ENCODE measurements around the gene MTIF3.

The MTIF3 gene

DNA sequence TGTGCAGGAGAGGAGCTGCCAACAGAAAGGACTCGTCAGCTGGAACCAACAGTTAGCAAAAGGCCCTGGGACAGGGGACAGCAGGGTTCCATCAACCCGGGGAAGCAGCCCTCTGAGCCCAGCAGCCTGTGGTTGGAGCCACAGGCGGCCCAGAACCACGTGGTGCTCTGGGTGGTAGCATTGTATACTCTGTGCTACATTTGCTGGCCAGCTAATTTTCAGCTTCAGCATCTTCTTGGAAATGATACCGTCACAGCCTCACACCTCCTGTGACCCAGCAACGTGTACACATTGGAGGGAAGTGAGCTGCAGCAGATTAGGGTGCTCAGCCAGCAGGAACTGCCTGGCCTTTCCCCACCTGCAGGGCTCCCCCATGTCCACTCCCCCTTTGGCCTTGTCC lies 13.1 kb upstream of the MTIF3 start:
- no peak for DNase-seq

GRCh38 chr13:27461940-27462584 lies 11.7 kb upstream of the MTIF3 start:
- no peak for DNase-seq

DNA sequence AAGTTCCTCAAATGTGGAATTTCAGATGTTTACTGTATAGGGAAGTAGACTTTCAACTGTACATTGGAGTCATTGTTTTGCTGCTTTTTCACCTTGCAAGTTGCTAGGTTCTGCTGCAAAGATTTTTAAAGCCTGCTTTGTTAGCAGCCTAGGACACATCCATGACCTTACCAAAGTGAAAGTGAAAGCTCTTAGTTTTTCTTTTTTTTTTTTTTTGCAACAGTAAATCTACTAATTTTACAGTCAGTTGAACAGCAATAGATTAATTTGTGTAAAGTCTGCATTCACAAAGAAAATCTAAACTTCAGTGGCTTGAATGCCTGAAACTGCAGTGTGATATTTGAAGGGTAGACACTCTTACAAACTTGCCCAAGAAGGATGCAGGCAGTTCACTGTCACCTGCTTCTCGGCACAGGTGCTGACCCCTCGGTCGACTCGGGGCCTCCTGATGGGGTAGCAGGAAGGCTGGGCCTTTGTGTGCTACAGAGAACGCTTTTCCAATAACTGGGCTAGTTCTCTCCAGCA lies 5.0 kb upstream of the MTIF3 start:
- DNase-seq = peak; percentile 9

GRCh38 chr13:27450921-27451471 lies 632 bp upstream of the MTIF3 start:
- DNase-seq = peak; percentile 81

DNA sequence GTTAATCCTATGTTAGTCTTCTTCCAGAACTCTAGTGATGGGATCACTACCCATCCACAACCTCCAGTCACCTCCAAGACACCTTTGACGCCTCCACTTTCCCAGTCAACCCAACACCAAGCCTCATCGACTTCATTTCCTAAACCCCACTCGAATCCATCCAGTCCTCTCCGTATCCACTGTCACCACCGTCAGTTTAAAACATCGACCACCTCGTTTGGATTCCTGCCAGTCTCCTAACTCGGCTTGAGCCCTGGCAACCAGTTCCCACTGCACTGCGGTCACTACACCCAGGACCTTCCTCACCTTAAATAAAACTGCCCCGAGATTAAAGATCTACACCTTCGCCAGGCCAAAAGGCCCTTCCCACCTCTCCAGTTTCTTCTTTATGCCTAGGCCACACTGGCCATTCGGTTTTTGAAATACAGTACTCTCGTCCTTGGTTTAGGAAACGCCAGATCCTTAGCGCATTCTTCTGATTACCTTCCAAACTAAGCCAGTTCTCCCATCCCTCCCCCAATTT lies 1.2 kb downstream of the MTIF3 start:
- peak; percentile 27 for DNase-seq

DNA sequence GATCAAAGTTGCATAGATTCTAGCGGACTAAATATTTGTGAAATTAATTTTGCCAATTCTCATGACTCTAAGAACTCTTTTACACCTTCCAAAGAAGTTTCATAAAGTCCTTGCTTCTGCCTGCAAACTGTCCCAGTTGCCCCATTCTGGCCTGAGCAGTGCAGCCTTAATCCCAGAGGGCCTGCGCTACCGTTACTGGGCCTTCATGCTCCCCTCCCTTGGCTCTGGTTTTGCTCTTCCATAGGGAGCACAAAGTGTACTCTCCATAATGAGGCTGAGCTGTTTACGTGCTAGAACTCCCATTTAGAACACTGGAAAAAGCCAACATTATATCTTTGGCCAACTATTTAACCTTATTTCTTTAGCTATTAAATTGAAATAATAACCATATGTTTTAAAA lies 2.1 kb downstream of the MTIF3 start:
- no peak for DNase-seq

GRCh38 chr13:27446986-27447583 lies 3.3 kb downstream of the MTIF3 start:
- no peak for DNase-seq

- DNase-seq = no peak
These were observed 7.6 kb downstream of the MTIF3 start for GRCh38 chr13:27442797-27443196.

- DNase-seq = no peak
These were observed 8.2 kb downstream of the MTIF3 start for GRCh38 chr13:27442071-27442647.

DNA sequence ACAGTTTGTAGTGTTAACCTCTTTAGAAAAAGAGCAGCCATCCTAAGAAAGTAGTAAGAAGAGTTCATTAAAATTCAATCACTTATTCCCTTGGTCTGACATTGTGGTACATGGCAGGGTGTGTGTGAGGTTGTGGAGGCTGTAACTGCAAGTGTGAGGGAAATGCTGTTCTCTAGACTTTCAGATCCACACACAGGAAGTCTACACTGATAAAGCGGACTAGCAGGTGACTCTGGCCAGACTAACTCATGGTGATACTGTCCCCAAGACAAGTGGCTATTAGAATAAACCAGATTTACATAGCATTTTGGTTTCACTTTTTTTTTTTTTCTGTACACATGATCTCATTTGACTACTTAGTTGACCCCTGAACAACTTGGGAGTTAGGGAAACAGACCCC lies 10.0 kb downstream of the MTIF3 start:
- no peak for DNase-seq

DNA sequence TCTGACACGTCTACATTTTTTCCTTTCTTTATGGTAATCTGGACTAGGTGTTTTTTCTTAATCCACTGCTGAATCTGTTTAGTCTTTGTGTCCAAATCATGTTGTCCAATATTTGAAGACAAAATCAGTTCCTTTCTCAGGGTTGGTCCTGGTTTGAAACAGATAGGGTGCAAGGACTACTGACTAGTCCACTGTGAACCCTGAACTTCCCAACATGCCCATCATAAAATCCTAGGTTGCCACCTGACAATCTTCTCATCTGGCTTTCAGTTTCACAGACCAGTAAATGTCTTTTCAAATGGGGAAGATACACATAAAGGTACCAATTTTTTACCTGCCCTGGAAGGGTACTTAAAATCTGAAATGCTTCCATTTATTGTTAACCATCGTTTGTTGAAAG lies 13.2 kb downstream of the MTIF3 start:
- no peak for DNase-seq

DNA sequence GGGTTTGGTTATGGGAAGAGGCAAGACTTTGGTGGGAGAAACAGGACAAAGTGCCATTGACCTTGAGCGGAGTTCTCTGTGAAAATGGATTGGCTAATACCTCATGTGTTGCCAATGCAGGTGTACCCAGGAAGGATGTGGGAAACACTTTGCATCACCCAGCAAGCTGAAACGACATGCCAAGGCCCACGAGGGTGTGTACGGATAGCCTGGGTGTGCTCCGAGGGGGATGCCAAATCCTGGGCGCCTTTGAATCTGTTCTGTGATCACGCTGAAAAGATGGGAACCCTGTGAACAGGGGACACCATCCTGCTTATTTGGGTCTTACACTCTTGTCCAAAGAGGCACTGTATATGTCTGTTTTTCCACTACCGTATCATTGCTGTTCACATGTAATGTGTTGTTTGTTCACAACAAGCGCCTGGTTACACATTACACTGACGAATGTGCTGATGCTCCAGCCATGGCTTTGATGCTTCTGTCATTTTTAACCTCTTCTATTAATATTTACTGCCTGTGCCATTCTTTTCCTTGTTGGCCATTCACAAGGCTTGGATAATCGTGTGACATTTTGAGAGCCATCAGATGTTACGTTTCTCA lies 17.7 kb downstream of the MTIF3 start:
- no peak for DNase-seq

- DNase-seq = no peak
These were observed 18.2 kb downstream of the MTIF3 start for GRCh38 chr13:27432180-27432579.

DNA sequence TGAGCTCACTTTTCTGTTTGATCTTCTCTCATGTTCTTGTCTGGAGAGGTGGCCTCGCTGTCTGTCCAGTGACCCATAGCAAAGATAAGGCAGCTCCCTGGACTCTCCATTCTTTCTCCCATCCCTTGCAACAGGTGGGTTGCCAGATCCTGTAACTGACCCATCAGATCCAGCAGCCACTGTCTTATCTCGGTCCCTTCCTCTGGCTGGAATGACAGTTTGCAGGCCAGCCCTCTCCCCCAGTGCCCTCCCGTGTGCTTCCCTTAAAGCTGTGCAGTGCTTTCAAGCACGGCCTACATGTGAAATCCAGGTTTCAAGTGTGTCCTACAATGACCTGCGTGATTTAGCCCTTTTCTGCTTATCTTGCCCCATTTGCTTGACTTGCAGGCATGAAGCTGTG lies 22.2 kb downstream of the MTIF3 start:
- DNase-seq = no peak

- no peak for DNase-seq
These were observed 22.7 kb downstream of the MTIF3 start for GRCh38 chr13:27427641-27428040.

GRCh38 chr13:27425918-27426630 lies 24.3 kb downstream of the MTIF3 start:
- no peak for DNase-seq

DNA sequence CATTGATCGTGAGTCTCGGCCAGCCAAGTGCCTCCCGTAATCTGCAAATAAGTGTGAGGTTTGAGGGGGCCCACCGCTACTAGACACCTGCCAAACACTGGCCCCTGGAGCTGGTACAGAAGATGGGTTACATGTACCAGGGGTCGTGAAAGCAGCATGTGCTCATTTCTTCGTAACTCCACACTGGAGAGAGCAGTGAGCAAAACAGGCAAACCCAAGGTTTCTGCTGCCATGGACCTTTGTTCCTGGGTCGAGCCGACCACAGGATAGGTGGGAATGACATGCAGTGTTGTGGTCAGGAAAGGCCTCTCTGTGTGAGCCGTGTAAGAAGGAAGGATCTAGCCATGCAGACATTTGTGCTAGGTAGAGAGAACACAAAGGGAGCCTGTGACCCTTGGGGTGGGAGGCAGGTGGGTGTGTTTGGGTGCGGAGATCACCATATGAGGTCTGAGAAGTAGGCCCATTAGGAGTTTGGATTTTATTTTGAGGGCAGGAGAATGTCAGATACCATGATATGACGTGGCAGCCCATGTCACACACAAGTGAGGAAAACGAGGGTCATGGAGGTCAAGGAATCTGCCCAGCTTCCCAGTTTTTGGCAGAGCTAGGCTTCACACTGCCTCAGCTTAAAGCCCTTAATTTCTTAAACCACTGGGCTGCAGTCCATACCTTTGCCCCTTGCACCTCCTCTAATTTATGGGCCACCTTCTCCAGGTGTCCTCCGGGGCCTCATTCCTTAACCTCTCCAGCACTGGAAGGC lies 25.0 kb downstream of the MTIF3 start:
- no peak for DNase-seq

DNA sequence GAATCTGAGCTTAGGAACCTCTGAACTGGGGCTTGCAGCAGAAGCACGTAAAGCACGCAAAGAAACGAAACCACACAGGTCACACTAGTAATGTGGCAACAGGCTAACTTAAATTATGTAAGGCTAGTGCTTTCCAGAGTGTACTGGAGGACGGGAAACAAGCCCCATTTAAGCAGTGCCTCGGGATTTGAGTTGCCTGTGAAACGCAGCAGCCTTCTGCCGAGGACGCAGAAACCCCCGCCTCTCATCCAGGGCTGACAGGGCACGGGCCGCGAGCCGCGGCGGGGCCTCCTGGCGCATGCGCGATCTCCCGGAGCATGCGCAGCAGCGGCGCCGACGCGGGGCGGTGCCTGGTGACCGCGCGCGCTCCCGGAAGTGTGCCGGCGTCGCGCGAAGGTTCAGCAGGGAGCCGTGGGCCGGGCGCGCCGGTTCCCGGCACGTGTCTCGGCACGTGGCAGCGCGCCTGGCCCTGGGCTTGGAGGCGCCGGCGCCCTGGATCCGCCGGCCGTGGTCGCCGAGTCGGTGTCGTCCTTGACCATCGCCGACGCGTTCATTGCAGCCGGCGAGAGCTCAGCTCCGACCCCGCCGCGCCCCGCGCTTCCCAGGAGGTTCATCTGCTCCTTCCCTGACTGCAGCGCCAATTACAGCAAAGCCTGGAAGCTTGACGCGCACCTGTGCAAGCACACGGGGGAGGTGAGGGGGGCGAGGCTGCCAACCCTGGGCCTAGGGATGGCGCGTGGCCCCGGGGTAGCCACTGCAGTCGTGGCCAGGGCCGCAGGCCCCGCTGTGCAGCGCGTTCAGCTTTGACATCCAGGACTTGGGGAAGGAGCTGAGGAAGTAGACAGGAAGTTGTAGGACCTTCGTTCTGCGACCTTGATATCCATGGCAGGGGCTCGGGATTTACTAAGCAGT lies 25.9 kb downstream of the MTIF3 start, which contains the start of gene GTF3A:
GTF3A (plus strand) TSS at position 374 of the 912 bp plus-strand sequence.
- peak; percentile 94 for DNase-seq

DNA sequence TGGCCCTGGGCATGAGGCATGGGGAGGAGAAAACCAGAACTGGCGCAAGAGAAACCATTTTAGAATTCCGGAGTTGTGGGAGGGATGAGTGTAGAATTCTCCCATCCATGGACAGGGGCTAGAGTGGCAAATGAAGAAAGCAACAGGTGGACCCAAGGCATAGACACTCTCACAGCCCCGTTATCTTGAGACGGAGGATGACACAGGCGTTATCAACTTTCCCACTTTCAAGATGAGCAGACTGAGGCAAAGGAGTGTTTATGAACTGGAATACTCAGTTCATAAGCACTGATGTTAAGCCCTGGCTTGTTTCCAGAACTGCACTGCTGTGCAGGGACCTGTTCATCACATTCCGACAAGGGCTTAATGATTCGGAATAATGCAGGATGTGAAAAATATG lies 27.0 kb downstream of the MTIF3 start:
- no peak for DNase-seq
